ENCODE results near the gene OR6J1.

DNA sequence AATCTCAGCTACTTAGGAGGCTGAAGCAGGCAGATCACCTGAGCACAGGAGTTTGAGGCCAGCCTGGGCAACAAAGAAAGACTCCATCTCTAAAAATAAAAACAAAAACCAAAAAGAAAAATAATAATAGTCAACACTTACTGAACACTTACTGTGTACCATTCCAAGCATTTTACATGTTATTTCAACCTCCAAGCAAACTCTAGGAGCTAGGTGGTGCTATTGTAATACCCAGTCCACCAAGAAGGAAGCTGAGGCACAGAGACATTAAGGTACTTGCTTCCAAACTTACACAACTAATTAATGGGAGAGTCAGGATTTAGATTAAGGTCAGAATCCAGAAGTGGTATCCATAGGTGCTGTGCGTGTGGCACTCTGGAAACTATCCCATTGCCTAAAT, 13.7 kb upstream of the OR6J1 start:
- no peak for TF ChIP-seq ZNF558 (tag by site-specific recombination; IDR thresholded peaks at IDR 0.05)
- TF ChIP-seq KLF8 (tag by site-specific recombination; IDR thresholded peaks at IDR 0.05), result no peak
- TF ChIP-seq, protein P1, sequence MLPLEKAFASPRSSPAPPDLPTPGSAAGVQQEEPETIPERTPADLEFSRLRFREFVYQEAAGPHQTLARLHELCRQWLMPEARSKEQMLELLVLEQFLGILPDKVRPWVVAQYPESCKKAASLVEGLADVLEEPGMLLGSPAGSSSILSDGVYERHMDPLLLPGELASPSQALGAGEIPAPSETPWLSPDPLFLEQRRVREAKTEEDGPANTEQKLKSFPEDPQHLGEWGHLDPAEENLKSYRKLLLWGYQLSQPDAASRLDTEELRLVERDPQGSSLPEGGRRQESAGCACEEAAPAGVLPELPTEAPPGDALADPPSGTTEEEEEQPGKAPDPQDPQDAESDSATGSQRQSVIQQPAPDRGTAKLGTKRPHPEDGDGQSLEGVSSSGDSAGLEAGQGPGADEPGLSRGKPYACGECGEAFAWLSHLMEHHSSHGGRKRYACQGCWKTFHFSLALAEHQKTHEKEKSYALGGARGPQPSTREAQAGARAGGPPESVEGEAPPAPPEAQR (tag by site-specific recombination; IDR thresholded peaks at IDR 0.05), result no peak
- no peak for TF ChIP-seq ZNF114 (tag by site-specific recombination; IDR thresholded peaks at IDR 0.05)
- TF ChIP-seq, protein P2, sequence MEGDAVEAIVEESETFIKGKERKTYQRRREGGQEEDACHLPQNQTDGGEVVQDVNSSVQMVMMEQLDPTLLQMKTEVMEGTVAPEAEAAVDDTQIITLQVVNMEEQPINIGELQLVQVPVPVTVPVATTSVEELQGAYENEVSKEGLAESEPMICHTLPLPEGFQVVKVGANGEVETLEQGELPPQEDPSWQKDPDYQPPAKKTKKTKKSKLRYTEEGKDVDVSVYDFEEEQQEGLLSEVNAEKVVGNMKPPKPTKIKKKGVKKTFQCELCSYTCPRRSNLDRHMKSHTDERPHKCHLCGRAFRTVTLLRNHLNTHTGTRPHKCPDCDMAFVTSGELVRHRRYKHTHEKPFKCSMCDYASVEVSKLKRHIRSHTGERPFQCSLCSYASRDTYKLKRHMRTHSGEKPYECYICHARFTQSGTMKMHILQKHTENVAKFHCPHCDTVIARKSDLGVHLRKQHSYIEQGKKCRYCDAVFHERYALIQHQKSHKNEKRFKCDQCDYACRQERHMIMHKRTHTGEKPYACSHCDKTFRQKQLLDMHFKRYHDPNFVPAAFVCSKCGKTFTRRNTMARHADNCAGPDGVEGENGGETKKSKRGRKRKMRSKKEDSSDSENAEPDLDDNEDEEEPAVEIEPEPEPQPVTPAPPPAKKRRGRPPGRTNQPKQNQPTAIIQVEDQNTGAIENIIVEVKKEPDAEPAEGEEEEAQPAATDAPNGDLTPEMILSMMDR (tag by site-specific recombination; IDR thresholded peaks at IDR 0.05), result peak; percentile 46; the same call in 1 of the 2 replicates
- no peak for TF ChIP-seq ZNF274 (IDR thresholded peaks at IDR 0.05; ENCODE audit: low read length)
- TF ChIP-seq ZNF274 (tag by site-specific recombination; IDR thresholded peaks at IDR 0.05; ENCODE audit: borderline replicate concordance), result no peak
- TF ChIP-seq ZBTB21 (tag by site-specific recombination; IDR thresholded peaks at IDR 0.05), result no peak
- TF ChIP-seq ZNF837 (tag by site-specific recombination; IDR thresholded peaks at IDR 0.05), result no peak
- TF ChIP-seq ATF2 (tag by site-specific recombination; IDR thresholded peaks at IDR 0.05; ENCODE audit: low read depth), result no peak
- no peak for TF ChIP-seq ZNF24 (tag by site-specific recombination; IDR thresholded peaks at IDR 0.05)
- TF ChIP-seq KLF10 (tag by site-specific recombination; IDR thresholded peaks at IDR 0.05), result no peak
- TF ChIP-seq SP2 (tag by site-specific recombination; IDR thresholded peaks at IDR 0.05), result no peak
- TF ChIP-seq WT1 (tag by site-specific recombination; IDR thresholded peaks at IDR 0.05), result no peak
- TF ChIP-seq ZFP37 (tag by site-specific recombination; IDR thresholded peaks at IDR 0.05), result no peak
